Brain pericyte (primary cell): Measurements from ENCODE around the gene KLHL29.

Experiments
- DNase-seq: peaks from one replicate; pipeline ENCODE4 v3.0.0-alpha.2; 2012; ENCODE audit warnings: low read depth, low spot score

Gene KLHL29

GRCh38 chr2:23614701-23615100 lies 229.7 kb downstream of the KLHL29 start:
- DNase-seq: no peak

GRCh38 chr2:23615216-23616020 lies 230.4 kb downstream of the KLHL29 start:
- no peak for DNase-seq

- DNase-seq: no peak
These were observed 231.7 kb downstream of the KLHL29 start for GRCh38 chr2:23616630-23617029.

- no peak for DNase-seq
These were observed 232.3 kb downstream of the KLHL29 start for GRCh38 chr2:23617167-23617810.

GRCh38 chr2:23617811-23618215 lies 232.8 kb downstream of the KLHL29 start:
- no peak for DNase-seq

GRCh38 chr2:23618265-23618664 lies 233.3 kb downstream of the KLHL29 start:
- DNase-seq: no peak

GRCh38 chr2:23618794-23619530 lies 234.0 kb downstream of the KLHL29 start:
- no peak for DNase-seq

GRCh38 chr2:23619941-23620340 lies 235.0 kb downstream of the KLHL29 start:
- DNase-seq: no peak

- DNase-seq: peak; percentile 52
These were observed 235.9 kb downstream of the KLHL29 start for GRCh38 chr2:23620841-23621341.

- DNase-seq: no peak
These were observed 236.6 kb downstream of the KLHL29 start for GRCh38 chr2:23621616-23622015.

- DNase-seq: no peak
These were observed 237.5 kb downstream of the KLHL29 start for GRCh38 chr2:23622466-23622865.

- no peak for DNase-seq
These were observed 238.1 kb downstream of the KLHL29 start for GRCh38 chr2:23622966-23623675.

GRCh38 chr2:23624378-23624777 lies 239.4 kb downstream of the KLHL29 start:
- DNase-seq: no peak

- DNase-seq: no peak
These were observed 239.9 kb downstream of the KLHL29 start for GRCh38 chr2:23624915-23625314.

- no peak for DNase-seq
These were observed 240.7 kb downstream of the KLHL29 start for GRCh38 chr2:23625726-23626125.

GRCh38 chr2:23626701-23627230 lies 241.8 kb downstream of the KLHL29 start:
- DNase-seq: no peak

- DNase-seq: no peak
These were observed 242.4 kb downstream of the KLHL29 start for GRCh38 chr2:23627236-23628009.

GRCh38 chr2:23628926-23629771 lies 244.2 kb downstream of the KLHL29 start:
- DNase-seq: no peak

- no peak for DNase-seq
These were observed 244.9 kb downstream of the KLHL29 start for GRCh38 chr2:23629772-23630480.
